CD8-positive, alpha-beta memory T cell (primary cell): ENCODE measurements around the gene MAPK9. TPM values are rescaled to one million over a fixed set of nuclear protein-coding genes. Genes with fewer than 3 reads are reported as not detected.

Source experiments
- CTCF ChIA-PET: fragments of 350-600 bp; sonication (Branson Sonifier 250); formaldehyde crosslinking; loops from one replicate; lab custom pipeline; 2021; ENCODE audit warnings: antibody characterized with exemption; lab: Charles Lee
- POLR2A ChIA-PET: fragments of 350-600 bp; sonication (Branson Sonifier 250); formaldehyde crosslinking; loops from one replicate; lab custom pipeline; 2021; ENCODE audit warnings: antibody characterized with exemption; lab: Charles Lee
- DNase-seq, 5 donors: peaks; one replicate each; pipeline versions ENCODE4 v3.0.0 to v3.0.0-alpha.2; 2020 to 2022; ENCODE audit warnings: mixed read lengths in 1 of 5
- H3K27ac ChIP-seq: one replicate; pipeline ENCODE4 v1.7.0; 2013; ENCODE audit warnings: low read depth, mild to moderate bottlenecking, low read length, moderate library complexity
- H3K27me3 ChIP-seq: 2 replicates; pipeline ENCODE4 v1.7.0; 2013; ENCODE audit warnings: low read length, mild to moderate bottlenecking; ENCODE audit not compliant: insufficient read depth, poor library complexity, severe bottlenecking
- H3K36me3 ChIP-seq: 2 replicates; pipeline ENCODE4 v1.7.0; 2013; ENCODE audit warnings: mild to moderate bottlenecking, low read length, moderate library complexity; ENCODE audit not compliant: insufficient read depth
- H3K4me1 ChIP-seq: 2 replicates; pipeline ENCODE4 v1.7.0; 2013; ENCODE audit warnings: mild to moderate bottlenecking, low read length, moderate library complexity; ENCODE audit not compliant: insufficient read depth
- H3K4me3 ChIP-seq: 2 replicates; pipeline ENCODE4 v1.7.0; 2013; ENCODE audit warnings: mild to moderate bottlenecking, low read length
- H3K9me3 ChIP-seq: 2 replicates; pipeline ENCODE4 v1.7.0; 2013; ENCODE audit warnings: mild to moderate bottlenecking, low read length
- H3K27ac Mint-ChIP-seq, 8 donors: one replicate each; pipeline ENCODE4 v1.8.0; 2020 to 2021; ENCODE audit warnings: mixed read lengths in 8 of 8, mild to moderate bottlenecking in 6 of 8, inconsistent platforms in 3 of 8, moderate library complexity in 3 of 8
- H3K27me3 Mint-ChIP-seq, 2 donors: one replicate each; pipeline ENCODE4 v1.8.0; 2020 to 2021; ENCODE audit warnings: mixed read lengths in 2 of 2, mild to moderate bottlenecking in 1 of 2, moderate library complexity in 1 of 2
- H3K36me3 Mint-ChIP-seq, 3 donors: one replicate each; pipeline ENCODE4 v1.8.0; 2020 to 2021; ENCODE audit warnings: mixed read lengths in 3 of 3, inconsistent platforms in 1 of 3, mild to moderate bottlenecking in 1 of 3
- H3K4me1 Mint-ChIP-seq, 3 donors: one replicate each; pipeline ENCODE4 v1.8.0; 2020 to 2021; ENCODE audit warnings: mixed read lengths in 3 of 3, inconsistent platforms in 1 of 3, mild to moderate bottlenecking in 1 of 3
- H3K4me3 Mint-ChIP-seq, 7 donors: one replicate each; pipeline ENCODE4 v1.8.0; 2020 to 2021; ENCODE audit warnings: mixed read lengths in 7 of 7, mild to moderate bottlenecking in 6 of 7, moderate library complexity in 4 of 7, inconsistent platforms in 2 of 7
- H3K9me3 Mint-ChIP-seq, 5 donors: one replicate each; pipeline ENCODE4 v1.8.0; 2020 to 2022; ENCODE audit warnings: mixed read lengths in 5 of 5, mild to moderate bottlenecking in 3 of 5, moderate library complexity in 2 of 5, inconsistent platforms in 1 of 5
- polyA plus RNA-seq: library from polyadenylated mRNA; unstranded; fragments of 300-500 nt; fragmentation: Illumina TruSeq; gene quantifications from one replicate; pipeline ENCODE4 v1.2.3, GENCODE V29; 2021
- total RNA-seq, 2 experiments: library from RNA; stranded (reverse); gene quantifications; one replicate each; pipeline ENCODE4 v1.2.3, GENCODE V29; 2021

MAPK9 gene
- total and polyA plus RNA-seq, 3 experiments from 2014 or later = 34.9 to 46.2 (median 44.3) TPM

GRCh38 chr5:180281706-180282105 is 10.2 kb downstream of the MAPK9 start:
- Histone ChIP-seq H3K27ac (no peak overlapping the region), H3K9me3 (no peaks in the 10 kb centered on the region), H3K4me1 (no peaks in the 10 kb centered on the region), H3K4me3 (no peak overlapping the region), H3K36me3 (peaks cover 29% of the 10 kb centered on the region), H3K27me3 (no peaks in the 10 kb centered on the region)
- H3K27ac Mint-ChIP-seq = no peak overlapping the region
- H3K27me3 Mint-ChIP-seq = no peaks in the 10 kb centered on the region
- H3K36me3 Mint-ChIP-seq = peaks cover 47 to 85% (median 55%) of the 10 kb centered on the region in 3 donors
- no peak for DNase-seq
- ChIA-PET CTCF (interaction anchor here (2.2 kb wide), 1 partner anchor 47 kb away, joined by 6 read pairs; no protein-coding TSS in a partner anchor), POLR2A (no interaction called here)
- H3K4me3 Mint-ChIP-seq = no peak overlapping the region
- peaks cover 0 to 5% (median 4%) of the 10 kb centered on the region in 5 donors for H3K9me3 Mint-ChIP-seq
- peaks cover 13 to 28% (median 27%) of the 10 kb centered on the region in 3 donors for H3K4me1 Mint-ChIP-seq

GRCh38 chr5:180274695-180275094 is 17.2 kb downstream of the MAPK9 start:
- H3K27ac ChIP-seq = no peak overlapping the region
- no peaks in the 10 kb centered on the region for H3K9me3 ChIP-seq
- H3K4me3 ChIP-seq = no peak overlapping the region
- ChIA-PET CTCF (interaction anchor here (0.8 to 1.1 kb wide), 2 partner anchors 10 to 41 kb away, joined by 3 read pairs; no protein-coding TSS in a partner anchor), POLR2A (no interaction called here)
- H3K36me3 Mint-ChIP-seq = peaks cover 54 to 84% (median 73%) of the 10 kb centered on the region in 3 donors
- H3K27ac Mint-ChIP-seq = no peak overlapping the region
- no peaks in the 10 kb centered on the region for H3K27me3 Mint-ChIP-seq
- peaks cover 0 to 3% (median 0%) of the 10 kb centered on the region in 3 donors for H3K4me1 Mint-ChIP-seq
- H3K9me3 Mint-ChIP-seq = peaks cover 17 to 41% (median 21%) of the 10 kb centered on the region in 5 donors
- H3K27me3 ChIP-seq = no peaks in the 10 kb centered on the region
- DNase-seq = no peak
- peaks cover 28% of the 10 kb centered on the region for H3K36me3 ChIP-seq
- no peak overlapping the region for H3K4me3 Mint-ChIP-seq
- H3K4me1 ChIP-seq = no peaks in the 10 kb centered on the region

GRCh38 chr5:180271221-180271620 is 20.7 kb downstream of the MAPK9 start:
- Mint-ChIP-seq H3K27me3 (no peaks in the 10 kb centered on the region), H3K4me3 (no peak overlapping the region), H3K36me3 (peaks cover 50 to 87% (median 71%) of the 10 kb centered on the region in 3 donors), H3K4me1 (no peaks in the 10 kb centered on the region), H3K27ac (peak overlapping the region in 1 of 8 donors; percentile 8), H3K9me3 (peaks cover 12 to 59% (median 40%) of the 10 kb centered on the region in 5 donors)
- CTCF ChIA-PET = no interaction called here
- Histone ChIP-seq H3K9me3 (no peaks in the 10 kb centered on the region), H3K4me1 (no peaks in the 10 kb centered on the region), H3K36me3 (peaks cover 18% of the 10 kb centered on the region), H3K4me3 (no peak overlapping the region), H3K27me3 (no peaks in the 10 kb centered on the region), H3K27ac (no peak overlapping the region)
- DNase-seq = no peak
- POLR2A ChIA-PET = no interaction called here

GRCh38 chr5:180259260-180259611 is 32.6 kb downstream of the MAPK9 start:
- no peak overlapping the region for H3K4me3 ChIP-seq
- no peak for DNase-seq
- H3K27ac Mint-ChIP-seq = no peak overlapping the region
- H3K9me3 Mint-ChIP-seq = peaks cover 63 to 95% (median 92%) of the 10 kb centered on the region in 5 donors
- ChIA-PET CTCF (no interaction called here), POLR2A (no interaction called here)
- H3K36me3 Mint-ChIP-seq = peaks cover 58 to 97% (median 91%) of the 10 kb centered on the region in 3 donors
- no peak overlapping the region for H3K4me3 Mint-ChIP-seq
- H3K27ac ChIP-seq = no peak overlapping the region
- no peaks in the 10 kb centered on the region for H3K4me1 Mint-ChIP-seq
- H3K4me1 ChIP-seq = no peaks in the 10 kb centered on the region
- peaks cover 60% of the 10 kb centered on the region for H3K9me3 ChIP-seq
- no peaks in the 10 kb centered on the region for H3K27me3 ChIP-seq
- H3K27me3 Mint-ChIP-seq = peaks cover 0 to 1% of the 10 kb centered on the region in 2 donors
- peaks cover 50% of the 10 kb centered on the region for H3K36me3 ChIP-seq

GRCh38 chr5:180253036-180253824 is 38.7 kb downstream of the MAPK9 start:
- H3K4me3 Mint-ChIP-seq = no peak overlapping the region
- ChIA-PET CTCF (no interaction called here), POLR2A (no interaction called here)
- H3K27me3 Mint-ChIP-seq = peaks cover 0 to 1% of the 10 kb centered on the region in 2 donors
- no peak overlapping the region for H3K27ac ChIP-seq
- peaks cover 40 to 90% (median 84%) of the 10 kb centered on the region in 3 donors for H3K36me3 Mint-ChIP-seq
- no peaks in the 10 kb centered on the region for H3K4me1 Mint-ChIP-seq
- H3K4me3 ChIP-seq = no peak overlapping the region
- no peak overlapping the region for H3K27ac Mint-ChIP-seq
- H3K9me3 ChIP-seq = peaks cover 27% of the 10 kb centered on the region
- no peaks in the 10 kb centered on the region for H3K27me3 ChIP-seq
- H3K36me3 ChIP-seq = peaks cover 17% of the 10 kb centered on the region
- DNase-seq = no peak
- peaks cover 35 to 96% (median 86%) of the 10 kb centered on the region in 5 donors for H3K9me3 Mint-ChIP-seq
- H3K4me1 ChIP-seq = no peaks in the 10 kb centered on the region

- Mint-ChIP-seq H3K4me1 (no peaks in the 10 kb centered on the region), H3K4me3 (no peak overlapping the region), H3K9me3 (peaks cover 25 to 95% (median 82%) of the 10 kb centered on the region in 5 donors), H3K27me3 (peaks cover 0 to 1% of the 10 kb centered on the region in 2 donors), H3K27ac (no peak overlapping the region), H3K36me3 (peaks cover 42 to 90% (median 84%) of the 10 kb centered on the region in 3 donors)
- H3K27me3 ChIP-seq = no peaks in the 10 kb centered on the region
- peaks cover 14% of the 10 kb centered on the region for H3K9me3 ChIP-seq
- no peak overlapping the region for H3K4me3 ChIP-seq
- POLR2A ChIA-PET = no interaction called here
- CTCF ChIA-PET = no interaction called here
- H3K36me3 ChIP-seq = peaks cover 21% of the 10 kb centered on the region
- H3K27ac ChIP-seq = no peak overlapping the region
- DNase-seq = no peak
- no peaks in the 10 kb centered on the region for H3K4me1 ChIP-seq
Measured at GRCh38 chr5:180251887-180252286, 40.0 kb downstream of the MAPK9 start.

GRCh38 chr5:180251141-180251540 is 40.7 kb downstream of the MAPK9 start:
- Histone ChIP-seq H3K9me3 (peaks cover 8% of the 10 kb centered on the region), H3K27ac (no peak overlapping the region), H3K27me3 (no peaks in the 10 kb centered on the region), H3K4me3 (no peak overlapping the region), H3K36me3 (peaks cover 21% of the 10 kb centered on the region), H3K4me1 (no peaks in the 10 kb centered on the region)
- ChIA-PET POLR2A (no interaction called here), CTCF (no interaction called here)
- Mint-ChIP-seq H3K4me3 (no peak overlapping the region), H3K9me3 (peaks cover 29 to 95% (median 81%) of the 10 kb centered on the region in 5 donors), H3K36me3 (peaks cover 48 to 92% (median 86%) of the 10 kb centered on the region in 3 donors), H3K27me3 (peaks cover 0 to 1% of the 10 kb centered on the region in 2 donors), H3K4me1 (no peaks in the 10 kb centered on the region), H3K27ac (no peak overlapping the region)
- DNase-seq = no peak

- Mint-ChIP-seq H3K4me3 (no peak overlapping the region), H3K4me1 (no peaks in the 10 kb centered on the region), H3K27me3 (peaks cover 0 to 1% of the 10 kb centered on the region in 2 donors), H3K36me3 (peaks cover 48 to 92% (median 81%) of the 10 kb centered on the region in 3 donors), H3K9me3 (peaks cover 22 to 89% (median 74%) of the 10 kb centered on the region in 5 donors), H3K27ac (peak overlapping the region in 1 of 8 donors; percentile 43)
- H3K4me3 ChIP-seq = no peak overlapping the region
- peaks cover 4% of the 10 kb centered on the region for H3K9me3 ChIP-seq
- CTCF ChIA-PET = no interaction called here
- peaks cover 21% of the 10 kb centered on the region for H3K36me3 ChIP-seq
- H3K27me3 ChIP-seq = no peaks in the 10 kb centered on the region
- DNase-seq = no peak
- POLR2A ChIA-PET = no interaction called here
- H3K4me1 ChIP-seq = no peaks in the 10 kb centered on the region
- H3K27ac ChIP-seq = no peak overlapping the region
Measured at GRCh38 chr5:180250329-180250728, 41.6 kb downstream of the MAPK9 start.
